K562 (cell line): Measurements from ENCODE around the gene GNAT1. TPM values are rescaled to one million over a fixed set of nuclear protein-coding genes. Genes with fewer than 3 reads are reported as not detected.

Source experiments
- CGGBP1 ChIP-seq: fragments of 250-450 bp; sonication (Bioruptor Pico); IDR thresholded peaks from 2 replicates; pipeline ENCODE4 v1.9.0; 2021; ENCODE audit warnings: mild to moderate bottlenecking
- CTCFL ChIP-seq: IDR thresholded peaks from 2 replicates; pipeline ENCODE4 v1.6.1; 2011; ENCODE audit warnings: borderline replicate concordance, low read depth, mild to moderate bottlenecking, moderate library complexity, low read length; ENCODE audit not compliant: insufficient read depth, poor library complexity, severe bottlenecking
- GATA2 ChIP-seq: sonication (generic); formaldehyde crosslinking; IDR thresholded peaks from 2 replicates; pipeline ENCODE4 v1.4.0; 2020; ENCODE audit warnings: mild to moderate bottlenecking, missing genetic modification reagents
- SIRT6 ChIP-seq: IDR thresholded peaks from one replicate; pipeline ENCODE4 v1.6.1; 2012; ENCODE audit warnings: low read depth, mild to moderate bottlenecking, control low read depth, inconsistent platforms, low read length, moderate library complexity
- TFAP4 ChIP-seq: sonication (generic); formaldehyde crosslinking; IDR thresholded peaks from 2 replicates; pipeline ENCODE4 v1.8.0; 2022; ENCODE audit warnings: missing genetic modification reagents, mild to moderate bottlenecking, moderate library complexity, borderline replicate concordance
- THRAP3 ChIP-seq: fragments of 450-650 bp; IDR thresholded peaks from 2 replicates; pipeline ENCODE4 v1.6.1; 2016; ENCODE audit warnings: mild to moderate bottlenecking, inconsistent platforms, borderline replicate concordance
- ZNF408 ChIP-seq: fragments of 250-450 bp; sonication (Bioruptor Pico); IDR thresholded peaks from 2 replicates; pipeline ENCODE4 v1.4.0; 2020; ENCODE audit warnings: low read depth, mild to moderate bottlenecking, moderate library complexity
- polyA plus RNA-seq, 8 experiments: library from polyadenylated mRNA; depleted of rRNA in 4 of 8; stranded (reverse) in 5 of 8; unstranded in 3 of 8; fragments of >200 nt; fragmentation: Nextera tagmentation in 2 of 8; fragmentation: Illumina TruSeq in 1 of 8; extraction: Ambion mirVana in 2 of 8; extraction: Trizol in 1 of 8; gene quantifications; 2 replicates each; pipeline versions ENCODE4 v1.2.1 to v1.2.3, GENCODE V29; 2011 to 2014; ENCODE audit warnings: inconsistent platforms in 1 of 8, missing spikeins in 1 of 8
- total RNA-seq, 7 experiments: library from RNA; depleted of rRNA in 6 of 7; stranded (reverse); fragments of >200 nt in 6 of 7; fragmentation: Illumina TruSeq in 2 of 7; extraction: Trizol in 2 of 7; gene quantifications; 2 replicates each; pipeline versions ENCODE4 v1.2.1 to v1.2.3, GENCODE V29; 2011 to 2021; ENCODE audit warnings: low replicate concordance in 1 of 7

The GNAT1 gene
- total and polyA plus RNA-seq, 9 of the 15 experiments (the other 6 are each of a cell fraction or from before 2014, with no cell fraction given), result not detected

GRCh38 chr3:50203809-50204803 is 12.7 kb downstream of the GNAT1 start (continued):
- TF ChIP-seq THRAP3, result no peak
- TF ChIP-seq CGGBP1, result no peak
- TF ChIP-seq TFAP4, result no peak
- no peak for TF ChIP-seq CTCFL
- no peak for TF ChIP-seq SIRT6
- TF ChIP-seq ZNF408 (CRISPR knock-in tag), result no peak
- TF ChIP-seq GATA2, result no peak
